CD4-positive, alpha-beta T cell treated with Interleukin-4 for 4 hours (primary cell): ENCODE measurements around the gene SIRT2.

Source experiments
- DNase-seq: peaks from one replicate; pipeline ENCODE4 v3.0.0-alpha.2; 2020

Gene SIRT2

DNA sequence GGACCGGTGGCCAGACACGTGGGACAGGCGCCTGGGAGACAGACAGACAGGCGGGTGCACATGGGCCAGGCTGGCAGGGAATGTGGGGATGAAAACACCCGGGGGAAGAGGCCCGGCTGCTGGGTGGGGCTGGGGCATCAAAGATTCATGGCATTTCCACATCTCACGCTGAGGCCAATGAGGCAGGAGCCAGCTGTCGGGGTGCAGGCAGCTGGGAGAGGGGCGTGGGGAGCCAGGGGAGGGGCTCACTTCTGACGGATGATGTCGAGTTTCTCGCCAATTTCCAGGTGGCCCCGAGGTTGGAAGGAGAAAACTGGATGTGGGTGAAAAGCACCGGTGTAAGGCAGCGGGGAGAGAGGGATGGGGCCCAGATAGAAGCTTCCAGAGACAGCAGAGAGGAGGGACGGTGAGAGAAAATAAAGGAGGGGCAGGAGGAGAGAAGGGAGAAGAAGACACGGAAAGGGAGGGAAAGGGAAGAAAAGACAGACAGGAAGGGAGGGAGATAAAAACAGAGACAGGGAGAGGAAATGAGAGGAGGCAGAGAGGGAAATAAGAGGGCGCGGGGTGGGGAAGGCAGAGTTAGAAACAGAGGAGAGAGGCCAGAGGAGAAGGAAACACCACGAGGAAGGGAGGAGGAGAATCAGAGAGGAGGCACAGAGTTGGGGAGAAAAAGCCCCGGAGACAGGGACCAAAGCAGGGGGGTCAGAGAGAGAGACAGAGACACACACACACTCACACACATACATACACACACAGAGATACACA lies 20.6 kb upstream of the SIRT2 start:
- no peak for DNase-seq

DNA sequence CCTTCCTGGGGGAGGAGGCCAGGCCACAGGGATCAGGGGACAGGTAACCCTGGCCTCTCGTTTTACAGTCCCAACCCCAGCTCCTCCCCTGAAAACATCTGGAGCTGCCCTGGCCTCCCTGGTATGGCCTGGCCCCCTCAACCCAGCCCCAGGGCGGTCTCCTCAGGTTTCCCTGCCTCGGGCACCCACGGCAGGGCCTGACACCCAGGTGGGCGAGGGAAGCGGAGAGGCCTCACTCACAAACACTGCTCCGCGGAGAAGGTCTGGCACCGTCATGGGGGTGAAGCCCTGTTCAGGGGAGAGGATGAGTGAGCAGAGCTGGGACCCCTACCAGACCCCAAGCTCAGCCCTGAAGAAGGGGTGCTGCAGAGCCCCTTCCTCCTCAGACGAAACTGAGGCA lies 19.1 kb upstream of the SIRT2 start:
- DNase-seq: no peak

DNA sequence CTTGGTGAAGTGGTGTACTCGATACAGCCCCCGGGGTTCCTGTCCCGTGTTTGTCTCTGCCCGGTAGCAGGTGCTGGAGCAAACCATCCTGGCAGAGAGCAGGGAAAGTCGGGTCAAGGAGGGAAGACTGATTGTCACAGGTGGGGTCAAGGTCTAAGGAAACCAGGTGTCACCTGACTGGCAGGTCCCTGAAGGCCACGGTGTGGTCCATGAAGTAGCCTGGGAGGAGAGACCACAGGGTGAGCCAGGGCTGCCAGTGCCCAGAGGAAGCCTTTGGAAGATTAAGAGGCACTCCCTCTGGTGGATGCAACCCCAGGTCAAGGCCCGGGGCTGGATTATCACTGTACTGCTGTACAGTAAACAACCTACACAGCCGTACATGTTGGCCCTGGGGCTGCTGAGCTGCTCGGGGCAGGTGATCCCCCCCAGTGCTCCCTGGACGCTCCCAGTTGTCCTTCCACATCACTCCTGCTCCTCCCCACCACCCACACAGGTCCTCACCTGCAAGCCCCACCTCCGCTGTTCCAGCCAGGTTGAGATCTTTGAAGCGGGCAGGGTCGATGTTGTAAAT lies 18.6 kb upstream of the SIRT2 start:
- DNase-seq: no peak

DNA sequence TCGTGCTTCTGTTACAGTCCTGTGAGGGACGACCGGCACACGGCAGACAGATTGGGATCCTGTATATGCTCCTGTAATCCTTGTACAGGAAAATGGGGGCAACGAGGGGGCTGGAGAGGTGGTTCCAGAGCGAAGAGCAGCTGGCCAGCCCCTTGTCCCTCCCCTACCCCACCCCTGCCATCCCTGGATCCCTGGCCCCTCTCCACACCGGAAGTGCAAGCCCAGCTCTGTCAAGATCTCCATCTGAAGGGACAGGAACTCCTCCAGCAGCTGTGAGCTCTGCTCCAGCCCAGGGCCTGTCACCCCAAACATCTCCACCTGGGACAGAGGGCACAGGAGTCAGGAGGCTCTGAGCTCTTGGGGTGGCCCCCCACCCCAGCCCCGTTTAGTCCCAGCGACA lies 18.1 kb upstream of the SIRT2 start:
- DNase-seq: no peak

DNA sequence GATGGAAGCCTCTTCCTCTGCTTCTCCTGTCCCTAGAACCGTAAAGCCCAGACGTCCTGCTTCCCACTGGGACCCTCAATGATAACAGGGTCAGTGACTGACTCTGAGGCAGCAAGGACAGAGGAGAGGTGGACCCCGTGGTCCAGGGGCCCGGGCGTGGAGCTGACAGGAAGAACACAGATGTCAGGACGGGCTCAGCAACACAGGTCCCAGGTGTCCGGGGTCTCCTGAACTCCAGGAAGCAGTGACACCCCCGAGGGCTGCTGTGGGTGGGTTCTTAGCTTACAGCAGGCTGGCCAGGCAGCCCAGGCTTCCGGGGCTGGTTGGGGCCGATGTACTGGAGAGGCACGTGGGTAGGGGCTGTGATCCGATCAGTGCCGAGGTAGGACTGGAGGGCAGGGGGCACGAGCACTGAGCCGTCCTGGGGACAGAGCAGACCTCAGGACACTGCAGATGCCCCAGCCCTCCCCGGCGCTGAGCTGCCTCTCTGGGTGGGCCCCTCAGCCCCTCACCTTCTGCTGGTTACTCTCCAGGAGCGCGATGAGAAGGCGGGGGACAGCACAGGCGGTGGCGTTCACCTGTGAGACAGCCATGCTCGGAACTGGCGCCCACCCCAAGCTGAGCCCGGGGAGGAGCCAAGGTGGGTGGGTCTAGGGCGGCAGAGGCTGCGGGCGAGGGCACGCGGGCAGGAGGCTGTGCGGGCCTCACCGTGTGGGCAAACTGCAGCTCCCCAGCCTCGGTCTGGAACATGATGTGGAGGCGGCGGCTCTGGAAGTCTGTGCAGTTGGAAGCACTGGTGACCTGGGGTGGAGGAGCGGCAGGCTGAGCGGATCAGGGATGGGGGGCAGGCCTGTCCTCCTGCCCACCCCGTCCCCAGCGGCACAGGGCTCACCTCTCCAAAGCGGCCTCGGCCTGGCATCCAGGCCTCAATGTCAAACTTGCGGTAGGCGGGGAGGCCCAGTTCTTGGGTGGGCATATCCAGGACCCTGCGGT lies 16.2 kb upstream of the SIRT2 start:
- no peak for DNase-seq

DNA sequence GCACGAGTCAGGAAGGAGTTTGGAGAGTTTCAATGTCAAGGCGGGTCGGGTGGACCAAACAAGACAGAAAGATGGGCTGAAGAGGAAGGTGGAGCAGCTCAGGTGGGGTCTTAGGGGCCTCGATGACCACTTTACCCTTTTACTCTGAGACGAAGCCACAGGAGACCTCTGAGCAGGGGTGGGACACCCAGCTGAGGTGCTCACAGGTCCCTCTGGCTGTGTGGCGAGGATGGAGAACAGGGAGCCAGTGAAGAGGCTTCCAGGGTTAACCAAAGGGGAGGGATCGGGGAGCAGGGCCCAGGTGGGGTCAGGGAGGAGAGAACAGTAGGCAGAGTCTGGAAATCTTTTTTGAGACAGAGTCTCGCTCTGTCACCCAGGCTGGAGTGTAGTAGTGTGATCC lies 14.5 kb upstream of the SIRT2 start:
- no peak for DNase-seq

DNA sequence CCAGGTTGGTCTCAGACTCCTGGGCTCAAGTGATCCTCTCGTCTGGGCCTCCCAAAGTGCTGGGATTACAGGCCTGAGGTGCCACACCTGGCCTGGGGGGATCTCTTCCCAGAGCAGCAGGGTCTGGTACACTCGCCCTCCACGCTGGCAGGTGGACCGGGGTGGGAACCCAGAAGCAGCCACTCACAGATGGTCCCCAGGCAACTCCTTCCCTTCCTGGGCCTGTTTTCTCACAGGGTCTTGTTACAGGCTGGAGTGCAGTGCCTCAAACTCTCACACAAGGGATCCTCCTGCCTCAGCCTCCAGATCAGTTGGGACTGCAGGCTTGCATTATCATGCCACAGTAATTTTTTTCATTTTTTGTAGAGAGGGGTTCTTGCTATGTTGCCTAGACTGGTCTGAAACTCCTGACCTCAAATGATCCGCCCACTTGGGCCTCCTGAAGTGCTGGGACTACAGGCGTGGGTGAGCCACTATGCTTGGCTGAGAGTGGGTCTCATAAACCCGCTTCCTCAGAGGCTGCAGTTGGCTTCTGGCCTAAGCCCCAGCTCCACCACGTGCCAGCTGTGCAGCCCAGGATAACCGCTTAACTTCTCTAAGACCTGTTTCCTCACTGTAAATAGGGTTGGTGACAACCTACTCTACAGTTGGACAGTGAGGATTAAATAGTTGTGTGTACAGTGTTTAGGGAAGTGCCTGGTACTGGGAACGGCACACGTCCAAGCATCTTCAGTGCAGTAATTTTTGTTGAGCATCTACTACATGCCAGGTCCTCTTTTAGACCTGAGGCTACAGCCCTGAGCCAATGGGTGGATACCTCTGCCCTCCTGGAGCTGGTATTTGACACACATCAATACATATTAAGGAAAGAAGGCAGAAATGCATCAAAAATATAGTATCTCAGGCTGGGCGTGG lies 13.4 kb upstream of the SIRT2 start:
- DNase-seq: no peak

DNA sequence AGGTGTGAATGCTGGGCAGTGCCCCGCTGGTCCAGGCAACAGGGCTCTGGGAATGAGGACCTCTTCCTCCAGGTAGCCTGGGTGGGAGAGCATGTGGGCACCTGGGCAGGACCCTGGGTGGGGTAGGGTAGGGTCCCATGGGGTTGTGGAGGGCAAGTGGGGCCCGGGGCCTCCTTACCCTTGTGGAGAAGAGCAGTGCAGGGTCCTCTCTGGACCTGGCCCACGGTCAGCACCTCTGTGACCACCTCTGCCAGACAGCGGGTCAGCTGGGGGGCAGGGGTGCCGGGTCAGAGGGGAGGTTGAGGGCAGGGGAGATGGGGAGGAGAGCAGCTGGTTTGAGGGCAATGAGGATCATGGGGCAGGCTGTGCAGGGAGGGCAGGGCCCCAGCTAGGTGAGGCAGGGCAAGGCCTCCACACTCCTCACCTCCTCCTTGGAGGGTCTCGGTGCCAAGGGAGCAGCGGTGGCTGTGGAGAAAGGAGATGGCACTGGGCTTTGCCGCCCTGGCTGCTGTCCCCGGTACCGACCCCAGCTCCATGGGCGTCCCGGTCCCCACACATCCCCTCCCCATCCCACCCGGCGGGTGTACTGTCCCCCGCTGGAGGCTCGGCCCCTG lies 12.1 kb upstream of the SIRT2 start:
- no peak for DNase-seq

DNA sequence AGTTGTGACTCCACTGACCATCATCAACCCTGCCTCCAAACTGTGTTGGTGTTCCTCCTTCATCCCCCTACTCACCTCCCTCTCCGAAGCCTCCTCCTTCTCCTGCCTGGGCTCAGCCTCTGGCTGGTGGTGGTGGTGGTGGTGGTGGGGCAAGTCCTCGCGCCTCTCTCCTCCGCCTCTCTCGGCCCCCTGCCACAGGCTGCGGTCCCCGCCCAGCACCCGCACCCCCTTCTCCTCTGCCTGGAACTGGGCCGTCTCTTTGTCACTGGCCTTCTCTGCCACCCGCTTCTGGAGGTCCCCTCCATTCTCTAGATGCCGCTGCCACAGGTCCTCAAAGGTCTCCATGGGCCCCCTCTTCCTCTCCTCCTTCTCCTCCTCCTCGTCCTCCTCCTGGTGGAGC lies 11.1 kb upstream of the SIRT2 start:
- DNase-seq: no peak

DNA sequence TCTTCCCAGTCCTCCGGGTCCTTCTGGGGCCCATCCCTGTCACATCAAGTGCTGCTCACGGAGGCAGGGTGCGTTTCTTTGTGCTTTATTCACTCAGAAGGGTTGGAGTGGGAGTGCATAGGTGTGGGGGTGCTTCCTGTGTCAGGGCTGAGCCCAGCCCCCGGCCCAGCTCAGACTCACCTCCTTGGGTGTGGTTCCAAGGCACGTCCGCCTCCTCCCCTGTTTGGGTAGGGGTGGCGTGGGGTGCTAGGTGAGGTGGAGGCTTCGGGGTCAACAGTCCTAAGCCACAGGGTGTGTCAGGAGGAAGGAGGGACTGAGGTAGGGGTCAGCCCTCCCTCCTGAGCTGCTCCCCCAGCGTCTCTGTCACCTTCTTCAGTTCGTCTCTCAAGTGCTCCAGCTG lies 9.5 kb upstream of the SIRT2 start:
- no peak for DNase-seq

DNA sequence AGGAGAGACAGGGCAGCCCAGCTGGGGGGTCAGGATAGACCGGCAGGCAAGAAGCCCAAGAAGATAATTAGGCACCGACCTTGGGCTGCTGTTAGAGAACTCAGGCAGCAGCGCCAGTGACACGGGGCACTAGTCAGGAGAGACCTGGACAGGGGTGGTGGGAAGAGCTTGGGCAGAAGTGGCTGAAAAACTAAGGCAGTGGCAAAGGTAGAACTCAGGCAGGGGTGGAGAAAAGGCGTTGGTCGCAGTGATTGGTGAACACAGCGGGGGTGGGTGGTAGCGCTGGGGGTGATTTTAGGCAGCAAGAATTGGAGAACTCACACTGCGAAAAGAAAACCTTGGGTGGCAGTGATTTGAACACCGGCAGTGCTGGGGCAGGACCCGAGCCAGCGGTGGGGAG lies 8.3 kb upstream of the SIRT2 start:
- DNase-seq: no peak

DNA sequence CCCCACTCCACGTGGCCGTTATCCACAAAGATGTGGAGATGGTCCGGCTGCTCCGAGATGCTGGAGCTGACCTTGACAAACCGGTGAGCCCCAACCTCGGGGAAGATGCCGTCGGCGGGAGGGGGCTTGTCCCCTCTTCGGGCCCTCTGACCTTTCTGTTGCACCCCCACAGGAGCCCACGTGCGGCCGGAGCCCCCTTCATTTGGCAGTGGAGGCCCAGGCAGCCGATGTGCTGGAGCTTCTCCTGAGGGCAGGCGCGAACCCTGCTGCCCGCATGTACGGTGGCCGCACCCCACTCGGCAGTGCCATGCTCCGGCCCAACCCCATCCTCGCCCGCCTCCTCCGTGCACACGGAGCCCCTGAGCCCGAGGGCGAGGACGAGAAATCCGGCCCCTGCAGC lies 7.8 kb upstream of the SIRT2 start:
- no peak for DNase-seq

DNA sequence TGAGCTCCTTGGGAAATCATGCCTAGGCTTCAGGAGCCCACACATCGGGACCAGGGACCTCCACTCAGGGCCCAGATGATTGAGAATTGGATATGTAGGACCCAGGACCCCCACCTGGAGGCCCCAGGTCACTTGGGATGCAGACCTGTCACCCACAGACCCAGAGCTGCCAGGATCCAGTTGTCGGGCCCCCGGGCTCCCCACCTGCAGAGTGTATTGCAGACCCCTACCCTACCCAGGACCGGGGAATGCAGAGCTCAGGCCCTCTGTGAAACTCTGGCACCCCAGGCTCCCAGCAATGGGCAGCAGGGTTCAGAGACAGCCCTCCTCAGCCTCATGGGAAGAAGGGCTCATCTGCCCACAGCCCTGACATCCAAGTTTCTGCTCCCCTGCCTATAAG lies 6.2 kb upstream of the SIRT2 start:
- no peak for DNase-seq

DNA sequence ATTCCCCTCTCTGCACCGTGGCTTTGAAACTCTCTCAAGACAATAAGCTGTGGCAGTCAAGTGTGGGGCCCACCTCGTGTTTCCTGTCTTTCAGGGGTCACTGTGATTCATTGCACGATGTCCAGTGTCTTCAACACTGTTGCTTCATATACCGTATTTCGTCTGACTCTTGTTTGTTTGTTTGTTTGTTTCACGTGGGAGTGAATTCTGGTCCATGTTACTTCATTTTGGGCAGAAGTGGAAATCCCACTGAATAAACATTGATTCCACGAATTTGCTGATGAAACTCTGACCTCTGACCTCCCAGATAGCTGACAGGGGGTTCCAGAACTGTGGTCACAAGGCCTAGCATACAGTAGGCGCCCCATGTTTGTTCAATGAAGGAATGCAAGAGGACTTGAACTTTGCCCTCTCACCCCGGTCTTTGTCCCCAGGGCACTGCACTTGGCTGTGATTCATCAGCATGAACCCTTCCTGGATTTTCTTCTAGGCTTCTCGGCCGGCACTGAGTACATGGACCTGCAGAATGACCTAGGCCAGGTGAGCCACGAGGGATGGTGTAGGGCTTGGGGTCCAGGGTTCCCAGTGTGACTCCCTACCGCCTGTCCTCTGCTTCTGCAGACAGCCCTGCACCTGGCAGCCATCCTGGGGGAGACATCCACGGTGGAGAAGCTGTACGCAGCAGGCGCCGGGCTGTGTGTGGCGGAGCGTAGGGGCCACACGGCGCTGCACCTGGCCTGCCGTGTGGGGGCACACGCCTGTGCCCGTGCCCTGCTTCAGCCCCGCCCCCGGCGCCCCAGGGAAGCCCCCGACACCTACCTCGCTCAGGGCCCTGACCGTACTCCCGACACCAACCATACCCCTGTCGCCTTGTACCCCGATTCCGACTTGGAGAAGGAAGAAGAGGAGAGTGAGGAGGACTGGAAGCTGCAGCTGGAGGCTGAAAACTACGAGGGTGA lies 5.4 kb upstream of the SIRT2 start:
- no peak for DNase-seq

DNA sequence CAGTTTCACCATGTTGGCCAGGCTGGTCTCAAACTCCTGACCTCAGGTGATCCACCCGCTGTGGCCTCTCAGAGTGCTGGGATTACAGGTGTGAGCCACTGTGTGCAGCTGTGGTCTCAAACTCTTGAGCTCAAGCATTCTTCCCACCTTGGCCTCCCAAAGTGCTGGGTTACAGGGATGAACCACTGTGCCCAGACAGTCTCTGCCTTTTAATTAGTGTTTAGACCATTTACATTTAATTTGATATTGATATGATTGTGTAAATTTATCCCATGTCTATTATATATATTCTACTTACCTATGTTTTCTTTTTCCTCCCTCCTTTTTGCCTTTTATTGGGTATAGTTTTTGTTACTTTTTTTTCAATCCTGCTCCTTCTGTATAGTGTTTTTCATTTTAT lies 2.3 kb upstream of the SIRT2 start:
- no peak for DNase-seq

DNA sequence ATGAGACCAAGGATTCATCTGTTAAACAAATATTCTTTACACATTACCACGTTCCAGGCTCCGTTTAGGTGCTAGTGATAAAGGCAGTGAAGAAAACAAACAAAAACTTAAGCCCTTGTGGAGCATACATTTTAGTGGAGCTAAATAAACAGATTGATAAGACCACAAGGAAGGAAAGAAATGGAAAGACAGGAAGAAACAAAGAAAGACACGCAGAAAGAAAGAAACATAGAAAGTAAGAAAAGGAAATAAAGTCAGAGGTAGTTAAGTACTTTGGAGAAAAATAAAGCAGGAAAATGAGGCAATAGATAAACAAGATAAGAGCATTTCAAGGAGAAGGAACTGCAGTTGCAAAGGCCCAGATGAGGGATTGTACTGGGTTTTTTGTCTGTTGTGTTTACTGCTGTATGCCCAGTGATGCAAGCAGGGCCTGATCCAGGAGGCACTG lies 1.3 kb upstream of the SIRT2 start:
- no peak for DNase-seq

DNA sequence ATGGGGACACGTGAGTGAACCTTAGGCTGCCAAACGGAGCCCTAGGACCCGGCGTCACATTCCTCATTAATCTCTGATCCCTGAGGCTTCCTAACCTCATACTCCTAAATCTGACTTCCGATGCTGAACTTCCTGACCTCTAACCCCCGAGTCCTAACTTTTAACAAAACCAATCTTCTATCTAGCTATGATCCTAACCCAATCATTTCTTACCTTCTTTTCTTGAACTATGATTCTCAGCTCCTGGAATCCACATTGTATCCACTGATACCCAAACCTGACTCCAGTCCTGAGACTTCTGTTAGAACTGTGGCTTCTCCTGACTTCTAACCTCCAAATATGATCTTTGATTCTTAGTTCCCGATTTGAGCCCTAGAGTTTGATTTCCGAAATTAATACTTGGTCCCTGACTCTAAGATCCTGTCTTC lies 798 bp upstream of the SIRT2 start:
- no peak for DNase-seq

DNA sequence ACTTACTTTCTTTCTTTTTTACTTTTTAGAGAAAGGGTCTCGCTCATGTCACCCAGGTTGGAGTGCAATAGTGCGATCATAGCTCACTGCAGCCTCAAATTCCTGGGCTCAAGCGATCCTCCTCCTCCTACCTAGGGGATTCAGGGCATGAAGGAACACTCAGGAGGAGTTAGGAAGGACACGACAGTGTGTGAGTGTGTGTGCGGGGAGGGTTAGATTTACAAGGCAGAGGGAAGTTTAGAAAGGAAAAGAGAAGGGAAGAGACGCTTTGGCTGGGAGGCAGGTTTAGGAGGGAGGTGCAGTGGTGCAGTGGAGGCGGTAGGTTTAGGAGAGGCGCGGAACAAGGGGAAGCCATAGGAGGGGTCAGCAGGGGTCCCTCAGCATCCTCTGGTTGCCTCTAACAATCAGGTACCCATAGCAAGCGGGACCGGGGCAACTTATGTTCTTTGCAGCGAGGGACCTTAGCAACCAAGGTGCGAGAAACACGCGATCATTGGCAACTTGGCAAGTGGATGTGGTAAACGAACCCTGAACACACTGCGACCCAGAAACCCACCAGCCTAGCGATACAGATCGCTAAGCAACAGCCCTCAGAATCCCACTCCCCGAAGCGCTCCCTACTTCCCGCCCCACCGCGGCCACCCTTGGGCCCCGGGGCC lies 501 bp downstream of the SIRT2 start:
- no peak for DNase-seq

DNA sequence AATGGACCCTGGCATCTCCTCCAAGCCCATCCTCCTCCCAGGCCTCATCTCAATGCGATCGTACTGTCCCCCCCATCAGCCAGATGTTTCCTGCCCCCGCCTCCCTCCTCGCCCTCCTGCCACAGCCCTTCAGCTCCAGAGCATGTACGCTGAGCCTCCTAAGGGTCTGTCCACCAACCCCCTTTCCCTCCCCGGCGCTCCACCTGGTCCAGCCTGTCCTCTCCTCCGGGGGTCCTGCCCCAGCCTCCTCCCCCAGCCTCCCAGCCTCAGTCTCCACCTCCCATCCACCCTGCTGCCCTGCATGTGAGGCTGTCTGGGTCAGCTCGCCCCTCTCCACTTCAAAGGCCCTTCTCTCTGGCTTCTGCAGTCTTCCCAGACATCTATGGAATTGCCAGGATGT lies 4.5 kb downstream of the SIRT2 start:
- DNase-seq: no peak

DNA sequence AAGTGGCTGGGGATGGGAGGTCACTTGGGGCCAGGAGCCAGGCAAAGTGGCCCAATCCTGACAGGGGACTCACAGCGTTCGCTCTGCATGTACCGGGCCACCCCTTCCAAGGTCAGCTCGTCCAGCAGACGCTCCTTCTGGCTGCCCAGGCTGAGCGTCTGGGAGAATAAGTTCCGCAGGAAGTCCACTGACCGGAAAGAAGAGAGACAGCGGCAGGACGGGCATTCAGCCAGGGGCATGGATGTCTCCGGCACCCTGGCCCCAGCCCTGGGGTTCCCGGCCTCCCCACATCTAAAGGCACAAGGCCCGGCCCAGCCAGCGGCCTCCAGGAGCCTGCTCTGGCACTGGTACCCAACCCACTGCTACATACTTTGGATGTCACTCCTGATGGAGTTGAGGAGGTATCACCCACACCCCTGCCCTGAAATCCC lies 6.1 kb downstream of the SIRT2 start:
- DNase-seq: no peak
